IgD-negative memory B cell (primary cell): ENCODE data around the gene UAP1. TPM values are rescaled to one million over a fixed set of nuclear protein-coding genes. Genes with fewer than 3 reads are reported as not detected.
"Not testable (repeated sequence)": the region's sequence is repeated elsewhere in the genome, so short reads cannot be mapped to it uniquely, and the experiment has no call there.

Source experiments
- H3K27ac Mint-ChIP-seq, 3 donors: one replicate each; pipeline ENCODE4 v1.8.0; 2020 to 2022; ENCODE audit warnings: mild to moderate bottlenecking in 3 of 3, mixed read lengths in 3 of 3, moderate library complexity in 1 of 3
- H3K27me3 Mint-ChIP-seq: one replicate; pipeline ENCODE4 v1.8.0; 2021; ENCODE audit warnings: mixed read lengths
- H3K36me3 Mint-ChIP-seq: one replicate; pipeline ENCODE4 v1.8.0; 2020; ENCODE audit warnings: mild to moderate bottlenecking, mixed read lengths
- H3K4me1 Mint-ChIP-seq, 3 donors: one replicate each; pipeline ENCODE4 v1.8.0; 2020 to 2022; ENCODE audit warnings: mixed read lengths in 3 of 3, mild to moderate bottlenecking in 1 of 3
- H3K4me3 Mint-ChIP-seq, 4 donors: one replicate each; pipeline ENCODE4 v1.8.0; 2020 to 2022; ENCODE audit warnings: mild to moderate bottlenecking in 4 of 4, mixed read lengths in 4 of 4, moderate library complexity in 3 of 4
- H3K9me3 Mint-ChIP-seq, 3 donors: one replicate each; pipeline ENCODE4 v1.8.0; 2020 to 2021; ENCODE audit warnings: mixed read lengths in 3 of 3, mild to moderate bottlenecking in 1 of 3
- polyA plus RNA-seq: library from polyadenylated mRNA; unstranded; fragments of 300-500 nt; fragmentation: Illumina TruSeq; gene quantifications from one replicate; pipeline ENCODE4 v1.2.3, GENCODE V29; 2021

Gene UAP1
- polyA plus RNA-seq, 1 donor from 2014 or later: 28.4 TPM

GRCh38 chr1:162578936-162579335 lies 17.4 kb downstream of the UAP1 start:
- Mint-ChIP-seq H3K9me3 (no peaks in the 10 kb centered on the region), H3K27me3 (no peaks in the 10 kb centered on the region), H3K36me3 (peaks cover 12% of the 10 kb centered on the region), H3K27ac (no peak overlapping the region), H3K4me3 (no peak overlapping the region), H3K4me1 (peaks cover 0 to 3% (median 0%) of the 10 kb centered on the region in 3 donors)

- H3K27ac Mint-ChIP-seq: no peak overlapping the region
- peaks cover 0 to 3% (median 0%) of the 10 kb centered on the region in 3 donors for H3K4me1 Mint-ChIP-seq
- H3K9me3 Mint-ChIP-seq: no peaks in the 10 kb centered on the region
- H3K36me3 Mint-ChIP-seq: peaks cover 15% of the 10 kb centered on the region
- H3K27me3 Mint-ChIP-seq: no peaks in the 10 kb centered on the region
- H3K4me3 Mint-ChIP-seq: no peak overlapping the region
Observed at GRCh38 chr1:162580308-162580707, 18.8 kb downstream of the UAP1 start.

GRCh38 chr1:162582901-162583300 lies 21.4 kb downstream of the UAP1 start:
- H3K4me1 Mint-ChIP-seq, H3K9me3 Mint-ChIP-seq, H3K27ac Mint-ChIP-seq, H3K27me3 Mint-ChIP-seq, H3K4me3 Mint-ChIP-seq: not testable (repeated sequence)
- peaks cover 22% of the 10 kb centered on the region for H3K36me3 Mint-ChIP-seq

GRCh38 chr1:162585101-162585500 lies 23.6 kb downstream of the UAP1 start:
- H3K4me1 Mint-ChIP-seq, H3K4me3 Mint-ChIP-seq, H3K27ac Mint-ChIP-seq, H3K9me3 Mint-ChIP-seq, H3K27me3 Mint-ChIP-seq: not testable (repeated sequence)
- peaks cover 30% of the 10 kb centered on the region for H3K36me3 Mint-ChIP-seq

GRCh38 chr1:162587347-162587746 lies 25.8 kb downstream of the UAP1 start:
- no peaks in the 10 kb centered on the region for H3K27me3 Mint-ChIP-seq
- no peaks in the 10 kb centered on the region for H3K9me3 Mint-ChIP-seq
- peaks cover 32% of the 10 kb centered on the region for H3K36me3 Mint-ChIP-seq
- H3K27ac Mint-ChIP-seq: no peak overlapping the region
- no peak overlapping the region for H3K4me3 Mint-ChIP-seq
- no peaks in the 10 kb centered on the region for H3K4me1 Mint-ChIP-seq

- Mint-ChIP-seq H3K4me1 (no peaks in the 10 kb centered on the region), H3K27ac (no peak overlapping the region), H3K9me3 (no peaks in the 10 kb centered on the region), H3K27me3 (no peaks in the 10 kb centered on the region), H3K36me3 (peaks cover 31% of the 10 kb centered on the region), H3K4me3 (no peak overlapping the region)
Observed at GRCh38 chr1:162587761-162588260, 26.3 kb downstream of the UAP1 start.

- Mint-ChIP-seq H3K4me3 (no peak overlapping the region), H3K36me3 (peaks cover 28% of the 10 kb centered on the region), H3K9me3 (peaks cover 0 to 2% (median 0%) of the 10 kb centered on the region in 3 donors), H3K4me1 (no peaks in the 10 kb centered on the region), H3K27me3 (no peaks in the 10 kb centered on the region), H3K27ac (no peak overlapping the region)
Observed at GRCh38 chr1:162590101-162590500, 28.6 kb downstream of the UAP1 start.

- Mint-ChIP-seq H3K4me3 (no peak overlapping the region), H3K27me3 (no peaks in the 10 kb centered on the region), H3K4me1 (no peaks in the 10 kb centered on the region), H3K36me3 (peaks cover 30% of the 10 kb centered on the region), H3K9me3 (peaks cover 0 to 2% (median 0%) of the 10 kb centered on the region in 3 donors), H3K27ac (no peak overlapping the region)
Observed at GRCh38 chr1:162590686-162591085, 29.2 kb downstream of the UAP1 start.

- H3K36me3 Mint-ChIP-seq: peaks cover 12% of the 10 kb centered on the region
- H3K9me3 Mint-ChIP-seq: peaks cover 0 to 2% (median 0%) of the 10 kb centered on the region in 3 donors
- no peak overlapping the region for H3K4me3 Mint-ChIP-seq
- H3K4me1 Mint-ChIP-seq: no peaks in the 10 kb centered on the region
- no peak overlapping the region for H3K27ac Mint-ChIP-seq
- no peaks in the 10 kb centered on the region for H3K27me3 Mint-ChIP-seq
Observed at GRCh38 chr1:162596514-162597170, 35.1 kb downstream of the UAP1 start.

- Mint-ChIP-seq H3K4me1 (no peaks in the 10 kb centered on the region), H3K27me3 (no peaks in the 10 kb centered on the region), H3K4me3 (no peak overlapping the region), H3K36me3 (peaks cover 19% of the 10 kb centered on the region), H3K9me3 (no peaks in the 10 kb centered on the region), H3K27ac (no peak overlapping the region)
Observed at GRCh38 chr1:162599451-162599850, 37.9 kb downstream of the UAP1 start.

GRCh38 chr1:162603117-162603516 lies 41.6 kb downstream of the UAP1 start:
- H3K4me3 Mint-ChIP-seq, H3K9me3 Mint-ChIP-seq, H3K4me1 Mint-ChIP-seq, H3K27ac Mint-ChIP-seq, H3K27me3 Mint-ChIP-seq: not testable (repeated sequence)
- H3K36me3 Mint-ChIP-seq: peaks cover 19% of the 10 kb centered on the region

- no peaks in the 10 kb centered on the region for H3K4me1 Mint-ChIP-seq
- H3K27me3 Mint-ChIP-seq: no peaks in the 10 kb centered on the region
- H3K27ac Mint-ChIP-seq: no peak overlapping the region
- no peaks in the 10 kb centered on the region for H3K9me3 Mint-ChIP-seq
- peaks cover 17% of the 10 kb centered on the region for H3K36me3 Mint-ChIP-seq
- H3K4me3 Mint-ChIP-seq: no peak overlapping the region
Observed at GRCh38 chr1:162605225-162605927, 43.9 kb downstream of the UAP1 start.

- H3K36me3 Mint-ChIP-seq: peaks cover 7% of the 10 kb centered on the region
- no peaks in the 10 kb centered on the region for H3K4me1 Mint-ChIP-seq
- no peak overlapping the region for H3K27ac Mint-ChIP-seq
- H3K27me3 Mint-ChIP-seq: no peaks in the 10 kb centered on the region
- no peak overlapping the region for H3K4me3 Mint-ChIP-seq
- no peaks in the 10 kb centered on the region for H3K9me3 Mint-ChIP-seq
Observed at GRCh38 chr1:162609306-162609705, 47.8 kb downstream of the UAP1 start.

- Mint-ChIP-seq H3K9me3 (peaks cover 6 to 9% (median 8%) of the 10 kb centered on the region in 3 donors), H3K27me3 (no peaks in the 10 kb centered on the region), H3K27ac (no peak overlapping the region), H3K4me3 (no peak overlapping the region), H3K4me1 (no peaks in the 10 kb centered on the region), H3K36me3 (peaks cover 6% of the 10 kb centered on the region)
Observed at GRCh38 chr1:162612606-162613400, 51.3 kb downstream of the UAP1 start.

- H3K27me3 Mint-ChIP-seq: no peaks in the 10 kb centered on the region
- H3K27ac Mint-ChIP-seq: no peak overlapping the region
- peaks cover 8 to 12% (median 9%) of the 10 kb centered on the region in 3 donors for H3K9me3 Mint-ChIP-seq
- H3K4me1 Mint-ChIP-seq: no peaks in the 10 kb centered on the region
- no peak overlapping the region for H3K4me3 Mint-ChIP-seq
- H3K36me3 Mint-ChIP-seq: peaks cover 6% of the 10 kb centered on the region
Observed at GRCh38 chr1:162616848-162617247, 55.3 kb downstream of the UAP1 start.
